ENCODE results near the gene TRAPPC2L. TPM values are rescaled to one million over a fixed set of nuclear protein-coding genes. Genes with fewer than 3 reads are reported as not detected.

The TRAPPC2L gene, protein sequence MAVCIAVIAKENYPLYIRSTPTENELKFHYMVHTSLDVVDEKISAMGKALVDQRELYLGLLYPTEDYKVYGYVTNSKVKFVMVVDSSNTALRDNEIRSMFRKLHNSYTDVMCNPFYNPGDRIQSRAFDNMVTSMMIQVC
- total RNA-seq, result 47.6 and 54.9 TPM in 2 replicates

GRCh38 chr16:88856828-88857727 is at the start of gene TRAPPC2L, which contains the start of gene GALNS:
Gene TRAPPC2L, plus strand, starts transcription at chr16:88857127. Its CDS starts 24 bp downstream, at chr16:88857151.
Gene GALNS, minus strand, starts transcription at chr16:88856947. Its CDS starts 70 bp downstream, at chr16:88856877.

GRCh38 chr16:88811769-88812512 is 45.0 kb upstream of the TRAPPC2L start, which contains the start of gene APRT:
Gene APRT, minus strand, starts transcription at chr16:88811928. Its CDS starts 29 bp downstream, at chr16:88811899.

GRCh38 chr16:88866151-88866920 is 9.4 kb downstream of the TRAPPC2L start, which contains the start of gene PABPN1L:
Gene PABPN1L, minus strand, starts transcription at chr16:88866660. Its CDS starts 54 bp downstream, at chr16:88866606.

Other genes with a start within 250 kb of the TRAPPC2L start
- 0.10 and 0.33 TPM in 2 replicates for gene IL17C, start 218.6 kb upstream of the TRAPPC2L start, total RNA-seq
- 124 and 270 TPM in 2 replicates for gene CYBA, start 206.1 kb upstream of the TRAPPC2L start, total RNA-seq
- gene MVD, start 194.0 kb upstream of the TRAPPC2L start, total RNA-seq, result 36.3 and 50.8 TPM in 2 replicates
- 0.19 and 0.33 TPM in 2 replicates for gene SNAI3, start 170.6 kb upstream of the TRAPPC2L start, total RNA-seq
- gene RNF166, start 150.7 kb upstream of the TRAPPC2L start, total RNA-seq, result 18.0 and 27.8 TPM in 2 replicates
- gene CTU2, start 150.6 kb upstream of the TRAPPC2L start, total RNA-seq, result 26.7 and 36.6 TPM in 2 replicates
- 239 and 332 TPM in 2 replicates for gene PIEZO1, start 71.9 kb upstream of the TRAPPC2L start, total RNA-seq
- gene CDT1, start 53.3 kb upstream of the TRAPPC2L start, total RNA-seq, result 12.1 and 14.7 TPM in 2 replicates
- gene APRT, start 45.2 kb upstream of the TRAPPC2L start, total RNA-seq, result 96.6 and 121 TPM in 2 replicates
- 19.9 and 30.8 TPM in 2 replicates for gene GALNS, start 180 bp upstream of the TRAPPC2L start, total RNA-seq
- not detected in 2 replicates for gene PABPN1L, start 9.5 kb downstream of the TRAPPC2L start, total RNA-seq
- 0.19 TPM in 1 of 2 replicates, not detected in the other for gene CBFA2T3, start 120.1 kb downstream of the TRAPPC2L start, total RNA-seq
- gene ACSF3, start 236.7 kb downstream of the TRAPPC2L start, total RNA-seq, result 27.0 and 35.6 TPM in 2 replicates

Data from vein endothelial cell (primary cell).